Stimulated activated CD8-positive, alpha-beta memory T cell treated with anti-CD3 and anti-CD28 coated beads, Interleukin-15, amount 100 ng/mL, for 48 hours (primary cell): ENCODE data around the gene CALU.

Experiments
- DNase-seq, 2 donors: peaks; one replicate each; pipeline ENCODE4 v3.0.0-alpha.2; 2020; ENCODE audit warnings: low read depth in 2 of 2

CALU gene

DNA sequence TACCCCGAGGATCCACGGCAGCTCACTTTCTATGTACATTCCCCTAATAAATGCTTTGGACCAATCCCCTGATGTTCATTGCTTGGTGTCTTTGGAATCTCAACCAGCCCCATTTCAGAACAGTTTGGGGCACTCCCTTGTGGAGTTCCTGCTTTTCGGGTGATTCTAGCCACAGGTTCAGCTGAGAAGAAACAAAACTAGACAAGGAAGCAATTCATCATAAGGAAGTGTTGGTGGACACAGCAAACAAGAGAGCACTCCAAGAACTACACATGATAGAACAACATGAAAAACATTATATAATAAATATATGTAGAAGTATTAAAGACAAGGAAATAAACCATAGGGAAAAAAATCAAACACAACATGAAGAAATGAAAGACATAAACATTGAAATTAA is 46.6 kb downstream of the CALU start:
- DNase-seq = no peak

DNA sequence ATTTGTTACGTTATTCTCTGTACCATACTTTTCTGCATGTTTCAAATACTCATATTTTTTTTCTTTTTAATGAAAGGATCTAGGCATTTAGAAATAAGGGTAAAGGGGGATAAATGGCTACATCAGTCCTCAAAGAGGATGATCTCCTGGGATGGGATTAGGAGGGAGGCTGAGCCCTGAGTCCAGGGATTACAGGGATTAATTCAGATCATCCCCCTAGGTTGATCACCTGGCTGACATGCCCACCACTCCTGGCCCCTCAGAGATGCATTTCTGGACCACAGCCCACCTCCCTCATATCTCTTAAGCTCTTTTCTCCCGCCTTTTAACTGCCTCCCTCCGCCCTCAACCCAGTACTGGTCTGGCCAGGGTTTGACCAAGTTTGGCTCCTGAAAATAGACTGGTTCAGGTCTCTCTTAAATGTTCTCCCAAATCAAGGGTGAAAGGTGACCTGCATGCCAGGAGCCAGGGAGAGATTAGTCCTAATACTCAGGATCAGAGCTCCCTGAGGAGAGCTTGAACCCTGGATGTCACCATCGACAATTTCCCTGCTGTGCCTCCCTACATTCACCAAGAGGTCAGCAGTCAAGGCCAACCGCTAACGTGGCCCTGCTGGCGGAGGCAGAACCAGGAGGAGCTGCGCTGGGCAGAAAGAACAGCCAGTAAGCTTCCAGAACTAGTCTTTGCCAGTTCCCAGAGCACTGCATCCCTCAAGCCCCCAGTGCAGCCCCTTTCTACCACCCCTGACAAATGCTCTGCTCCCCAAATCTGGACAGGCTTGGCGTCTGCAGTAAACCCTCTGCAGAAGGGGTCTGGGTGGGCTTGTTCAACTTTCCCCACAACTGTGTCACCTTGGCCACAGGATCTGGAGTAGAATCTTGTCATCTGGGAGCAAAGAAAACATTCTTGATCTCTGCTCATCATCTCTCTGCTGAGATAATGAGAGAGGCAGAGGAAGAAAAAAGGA is 49.6 kb downstream of the CALU start:
- DNase-seq = no peak

DNA sequence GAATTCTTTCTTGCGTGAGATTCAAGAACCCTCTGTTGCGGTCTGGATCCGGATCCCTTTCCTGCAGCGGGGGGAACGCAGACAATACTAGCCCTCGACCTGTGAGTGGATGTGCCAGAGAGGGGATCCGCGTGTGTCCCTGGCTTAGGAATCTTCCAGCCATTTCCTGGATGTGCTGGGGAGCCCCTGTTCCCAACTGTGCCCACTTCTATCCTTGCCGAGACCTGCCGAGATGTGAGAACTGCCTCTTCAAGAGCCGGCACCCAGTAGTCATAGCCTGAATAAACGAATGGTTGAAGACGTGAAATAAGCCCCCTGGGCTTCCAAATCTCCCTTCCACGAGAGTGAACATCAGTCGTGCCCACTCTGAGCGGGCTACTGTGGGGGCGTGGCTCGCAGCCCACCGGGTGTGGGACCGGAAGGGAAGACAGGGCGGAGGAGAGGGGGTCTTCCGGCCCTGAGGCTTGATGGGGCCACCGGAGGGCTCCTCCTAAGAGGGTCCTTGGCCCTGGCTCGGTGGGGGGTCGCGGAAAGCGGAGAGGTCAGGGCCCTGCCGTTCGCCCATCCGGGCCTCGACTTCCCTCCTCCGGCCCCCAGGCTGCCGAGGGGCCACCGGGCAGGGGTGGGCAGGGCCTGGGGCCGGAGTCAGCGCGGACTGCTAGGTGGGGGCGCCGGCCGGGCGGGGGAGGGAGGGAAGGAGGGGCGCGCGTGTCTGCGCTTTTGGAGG is 51.3 kb downstream of the CALU start:
- DNase-seq = no peak

DNA sequence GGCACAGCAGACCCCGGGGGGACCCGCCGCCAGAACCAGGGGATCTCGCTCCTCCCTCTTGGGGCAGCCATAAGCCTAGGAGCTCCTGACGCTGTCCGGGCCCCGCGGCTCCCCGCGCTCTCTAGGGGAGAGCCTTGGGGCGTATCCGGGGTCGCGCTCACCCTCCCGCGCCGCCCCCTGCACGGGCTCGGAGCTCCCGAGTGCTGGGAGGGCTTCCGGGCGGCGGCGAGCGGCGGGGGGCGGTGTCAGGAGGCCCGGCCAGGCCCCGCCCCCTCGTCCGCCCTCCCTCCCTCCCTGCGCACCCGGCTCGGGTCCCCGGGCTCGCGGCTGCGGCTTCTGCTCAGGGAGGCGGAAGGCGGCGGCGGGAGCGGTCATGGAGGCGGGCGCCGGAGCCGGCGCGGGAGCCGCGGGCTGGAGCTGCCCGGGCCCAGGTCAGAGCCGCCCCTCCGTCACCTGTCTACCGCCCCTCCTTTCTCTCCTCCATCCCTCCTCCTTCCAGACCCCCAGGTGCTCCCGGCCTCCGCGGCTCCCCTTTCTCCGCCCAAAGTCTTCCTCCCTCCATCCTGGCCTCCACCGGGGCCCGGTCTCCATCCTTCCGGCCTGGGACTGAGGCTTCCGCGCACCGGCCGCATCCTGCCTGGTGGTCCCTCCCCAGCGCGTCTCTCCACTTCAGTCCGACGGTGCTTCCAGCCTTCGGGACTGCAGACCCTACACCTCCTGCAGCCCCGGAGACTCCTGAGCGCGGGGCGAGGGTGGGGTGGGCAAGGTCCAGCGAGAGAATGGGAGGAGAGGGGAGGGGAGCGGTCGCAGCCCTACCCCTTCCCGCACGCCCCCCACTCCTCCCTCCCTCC is 52.2 kb downstream of the CALU start, which contains the start of gene CCDC136:
Gene CCDC136 (plus strand): TSS at position 848 of the 851 bp plus-strand sequence. CDS start 444 bp downstream, outside the sequence.
- DNase-seq = peak; percentile 61 to 71

DNA sequence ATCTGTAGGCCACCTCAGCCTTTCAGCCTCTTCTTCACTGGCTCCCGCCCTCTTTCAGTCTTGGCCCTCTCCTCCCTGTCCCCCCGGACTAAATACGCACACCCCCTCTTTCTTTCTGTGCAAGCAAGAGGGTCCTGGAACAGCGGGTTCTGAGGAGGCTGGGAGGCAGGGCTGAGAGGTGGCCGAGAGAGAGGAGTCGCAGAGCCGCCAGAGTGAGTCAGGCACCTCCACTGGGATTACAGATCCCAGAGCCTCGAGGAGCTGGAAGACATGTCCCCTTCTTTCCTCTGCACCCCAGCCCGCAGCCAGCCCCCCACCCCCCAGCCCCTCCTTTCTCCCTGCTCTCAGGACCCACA is 52.8 kb downstream of the CALU start:
- DNase-seq = no peak

DNA sequence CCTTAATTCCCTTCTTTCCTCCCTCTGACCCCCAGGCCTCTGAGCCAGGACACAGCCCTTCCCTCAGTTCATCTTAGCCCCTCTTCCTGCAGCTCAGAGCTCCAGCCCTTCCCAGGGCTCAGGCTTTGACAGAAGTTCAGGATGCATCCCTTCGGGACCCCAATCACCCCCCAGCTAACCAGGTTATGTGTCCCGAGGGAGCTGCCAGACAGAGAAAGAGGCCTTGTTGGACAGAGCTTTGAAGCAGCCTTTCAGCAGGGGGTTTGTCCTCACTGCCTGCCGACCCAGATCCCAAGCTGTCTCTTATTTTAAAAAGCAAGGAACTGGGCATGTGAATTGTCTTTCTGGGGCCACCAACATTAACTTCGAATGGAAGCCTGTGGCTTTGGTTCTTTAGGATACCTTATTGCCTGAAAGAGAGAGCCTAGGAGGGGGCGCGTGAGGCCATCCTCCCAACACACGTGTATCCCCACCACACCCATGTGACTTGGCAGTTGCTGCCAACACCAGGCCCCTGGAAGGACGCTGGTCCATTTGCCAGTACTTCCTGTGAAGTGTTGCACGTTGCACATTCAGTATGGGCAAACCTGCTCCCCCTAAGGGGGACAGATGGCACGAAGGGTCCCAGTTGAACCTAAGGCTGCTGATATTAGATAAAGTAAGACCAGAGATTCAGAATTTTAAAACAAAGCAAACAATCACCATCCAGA is 53.5 kb downstream of the CALU start:
- DNase-seq = no peak

DNA sequence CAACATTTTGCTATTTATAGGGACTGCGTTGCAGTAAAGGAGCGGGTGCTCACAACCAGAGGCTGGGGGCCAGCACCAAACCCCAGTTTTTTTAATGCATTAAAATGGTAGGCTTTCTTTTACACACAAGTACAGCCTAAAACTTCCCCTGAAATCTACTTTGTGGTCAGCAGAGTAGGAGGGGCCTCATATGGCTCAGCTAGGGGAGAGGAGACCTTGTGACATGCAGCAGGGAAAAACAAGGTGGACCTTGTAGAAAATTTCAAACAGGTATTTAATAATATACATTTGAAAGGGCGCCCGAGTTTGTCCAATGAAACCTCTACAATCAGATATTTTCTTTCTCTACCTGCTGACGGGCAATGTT is 54.0 kb downstream of the CALU start:
- DNase-seq = no peak

DNA sequence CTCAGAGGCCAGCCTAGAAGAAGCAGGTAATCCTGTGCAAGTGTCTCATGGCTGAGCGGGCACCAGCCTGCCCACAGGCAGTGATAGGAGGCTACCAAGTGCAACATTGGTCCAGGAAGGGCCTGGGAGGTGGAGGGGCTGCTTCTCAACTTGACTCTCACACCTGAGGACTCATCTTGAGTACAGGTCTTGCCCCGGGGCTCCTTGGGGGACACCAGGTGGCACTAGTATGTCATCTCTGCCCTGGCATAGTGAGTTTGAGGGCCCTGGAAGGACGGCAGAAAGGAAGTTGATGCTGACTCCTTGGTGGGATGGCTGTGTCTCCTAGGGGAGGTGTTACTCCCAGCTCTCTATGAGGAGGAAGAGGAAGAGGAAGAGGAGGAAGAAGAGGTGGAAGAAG is 54.9 kb downstream of the CALU start:
- DNase-seq = no peak

DNA sequence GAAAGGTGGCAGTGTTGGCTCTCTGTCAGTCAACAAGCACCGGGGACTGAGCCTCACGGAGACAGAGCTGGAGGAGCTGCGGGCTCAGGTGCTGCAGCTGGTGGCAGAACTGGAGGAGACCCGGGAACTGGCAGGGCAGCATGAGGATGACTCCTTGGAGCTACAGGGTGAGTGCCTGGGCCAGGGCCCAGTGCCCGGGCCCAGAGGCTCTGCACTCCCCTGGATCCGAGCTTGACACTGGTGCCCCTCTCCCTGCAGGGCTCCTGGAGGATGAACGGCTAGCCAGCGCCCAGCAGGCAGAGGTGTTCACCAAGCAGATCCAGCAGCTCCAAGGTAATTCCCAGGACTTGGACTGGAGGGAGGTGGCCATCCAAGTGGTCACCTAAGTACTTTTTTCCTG is 55.3 kb downstream of the CALU start:
- DNase-seq = no peak

DNA sequence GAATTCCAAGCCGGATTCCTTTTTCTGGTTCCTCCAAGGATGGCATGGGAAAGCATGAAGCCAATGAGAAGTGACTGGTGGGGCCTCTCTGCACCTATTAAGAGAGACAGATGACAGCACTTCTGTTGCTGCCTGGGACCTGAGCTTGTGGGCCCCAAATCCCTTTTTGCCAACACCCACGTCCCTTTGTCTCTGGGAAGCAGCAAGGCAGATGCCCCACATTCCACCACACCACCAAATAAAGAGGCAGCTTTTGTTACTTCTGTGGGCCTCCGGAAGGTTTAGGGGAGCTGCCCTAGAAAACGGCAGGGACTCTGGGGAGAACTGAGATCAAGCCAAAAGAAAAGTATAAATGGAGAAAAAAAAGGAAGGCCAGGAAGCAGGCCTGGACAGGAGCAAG is 56.0 kb downstream of the CALU start:
- no peak for DNase-seq

DNA sequence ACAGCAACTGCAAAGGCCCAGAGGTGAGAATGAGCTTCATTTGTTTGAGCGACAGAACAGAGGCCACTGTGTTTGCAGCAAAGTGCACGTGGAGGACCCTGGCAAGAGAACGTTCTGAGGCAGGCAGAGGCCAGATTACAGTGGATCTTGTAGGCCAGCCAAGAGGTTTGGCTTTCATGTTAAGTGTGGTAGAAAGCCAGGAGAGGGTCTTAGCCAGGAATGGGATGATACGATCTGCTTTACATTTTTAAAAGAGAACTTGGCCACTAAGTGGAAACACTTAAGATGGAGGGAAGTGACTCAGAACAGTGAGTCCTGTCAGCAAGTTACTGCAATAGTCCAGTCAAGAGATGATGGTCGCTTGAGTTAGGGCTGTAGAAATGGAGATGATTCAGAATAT is 57.2 kb downstream of the CALU start:
- DNase-seq = no peak

DNA sequence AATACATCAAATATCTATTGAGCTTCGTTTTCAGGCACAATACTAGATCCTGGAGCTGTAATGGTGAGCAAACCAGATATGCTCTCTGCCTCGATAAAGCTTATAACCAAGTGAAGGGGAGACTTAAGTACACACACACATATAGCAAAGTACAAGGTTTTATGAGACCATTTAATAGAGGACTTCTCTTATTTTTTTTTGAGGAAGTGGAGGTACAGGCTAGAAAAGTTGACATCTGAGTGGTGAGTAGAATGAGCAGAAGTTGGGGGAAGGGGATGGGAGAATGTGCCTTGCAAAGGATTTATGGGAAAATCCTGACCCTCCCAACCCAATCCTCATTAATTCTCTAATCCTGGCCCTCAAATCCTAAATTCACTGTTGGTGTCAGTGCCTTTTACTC is 60.3 kb downstream of the CALU start:
- DNase-seq = no peak

DNA sequence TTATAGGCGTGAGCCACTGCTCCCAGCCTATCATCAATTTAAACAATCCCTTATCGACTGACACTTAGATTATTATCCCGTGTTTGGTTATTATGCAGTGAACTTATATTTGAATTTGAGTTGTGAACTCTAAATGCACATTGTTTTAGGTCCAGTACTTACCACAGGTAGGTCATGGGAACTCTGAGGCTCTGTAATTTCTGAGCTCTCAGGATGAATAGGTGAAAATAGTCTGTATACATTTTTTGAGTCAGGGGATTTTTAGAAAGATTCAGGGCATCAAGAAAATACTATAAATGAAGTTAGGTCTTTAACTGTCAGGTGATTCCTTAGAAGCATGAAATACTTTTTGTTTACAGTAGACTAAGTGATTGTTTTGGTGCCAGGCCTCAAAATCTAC is 61.4 kb downstream of the CALU start:
- DNase-seq = no peak

DNA sequence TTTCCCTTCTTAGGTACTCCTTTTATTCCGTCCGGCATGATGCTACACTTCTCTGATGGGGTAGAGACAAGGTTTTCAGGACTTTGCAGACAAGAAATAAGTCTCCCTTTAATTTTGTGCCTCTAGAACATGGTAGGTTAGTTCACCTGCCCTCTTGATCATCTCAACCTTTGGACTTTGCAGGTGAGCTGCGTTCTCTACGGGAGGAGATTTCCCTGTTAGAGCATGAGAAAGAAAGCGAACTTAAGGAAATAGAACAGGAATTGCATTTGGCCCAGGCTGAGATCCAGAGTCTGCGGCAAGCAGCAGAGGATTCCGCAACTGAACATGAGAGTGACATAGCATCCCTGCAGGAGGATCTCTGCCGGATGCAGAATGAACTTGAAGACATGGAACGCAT is 61.8 kb downstream of the CALU start:
- no peak for DNase-seq

DNA sequence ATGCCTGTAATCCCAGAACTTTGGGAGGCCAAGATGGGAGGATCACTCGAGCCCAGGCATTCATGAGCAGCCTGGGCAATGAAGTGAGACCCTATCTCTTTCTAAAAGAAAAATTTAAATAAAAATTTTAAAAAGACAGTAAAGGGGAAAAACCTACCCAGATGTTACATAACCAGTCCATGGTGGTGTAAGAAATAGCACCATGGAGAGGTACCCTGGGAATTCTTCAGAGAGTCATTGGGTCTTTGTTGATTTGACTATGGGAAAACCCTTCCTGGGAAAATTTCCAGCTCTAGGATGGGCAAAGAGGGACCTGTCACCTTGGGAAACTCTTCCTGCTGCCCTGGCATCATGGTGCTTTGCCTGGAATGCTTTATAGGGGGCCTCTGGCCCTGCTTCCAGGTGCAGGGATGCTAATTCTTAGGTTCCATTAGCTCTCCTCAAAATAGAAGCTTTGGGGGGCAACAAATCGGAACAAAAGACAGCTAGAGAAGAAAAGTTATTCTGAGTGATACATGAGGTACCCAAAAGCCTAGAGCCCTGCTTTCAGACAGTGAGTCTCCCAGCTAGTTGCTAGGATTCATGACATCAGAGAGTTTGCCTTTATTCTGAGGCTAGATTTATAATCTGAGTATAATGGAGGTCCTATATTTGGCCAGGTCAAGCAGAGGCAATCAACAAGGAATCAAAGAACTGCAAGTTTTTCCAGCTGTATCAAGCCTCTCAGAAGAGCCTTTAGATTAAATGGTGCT is 62.7 kb downstream of the CALU start:
- DNase-seq = no peak

DNA sequence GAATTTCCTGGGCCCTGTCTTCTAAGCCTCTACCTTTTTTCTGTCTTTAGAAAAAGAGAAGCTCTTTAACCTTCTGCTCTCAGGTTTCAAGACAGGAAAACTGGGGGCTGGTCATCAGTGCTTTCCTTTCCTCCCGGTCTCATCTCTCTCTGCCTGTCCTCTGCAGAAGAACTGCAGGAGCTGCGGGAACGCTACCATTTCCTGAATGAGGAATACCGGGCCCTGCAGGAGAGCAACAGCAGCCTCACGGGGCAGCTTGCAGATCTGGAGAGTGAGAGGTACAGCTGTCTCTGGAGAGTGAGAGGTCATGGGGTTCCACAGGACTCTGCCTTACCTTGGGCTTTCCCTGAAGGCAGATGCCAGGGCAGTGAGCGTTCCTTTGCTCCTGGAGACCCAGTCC is 65.3 kb downstream of the CALU start:
- DNase-seq = no peak

DNA sequence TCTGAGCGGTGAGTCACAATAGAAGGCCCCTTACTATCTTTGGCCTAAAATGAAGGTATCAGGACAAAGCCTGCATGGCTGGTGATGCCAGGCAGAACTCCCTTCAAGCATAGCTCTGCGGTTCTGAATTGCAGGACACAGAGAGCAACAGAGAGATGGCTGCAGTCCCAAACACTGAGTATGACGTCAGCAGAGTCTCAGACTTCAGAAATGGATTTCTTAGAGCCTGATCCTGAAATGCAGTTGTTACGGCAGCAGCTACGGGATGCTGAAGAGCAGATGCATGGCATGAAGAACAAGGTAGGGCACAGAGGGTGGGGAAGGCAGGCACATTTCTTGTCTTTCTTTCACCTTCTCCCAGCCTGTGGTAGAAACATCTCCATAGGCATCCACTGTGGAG is 66.1 kb downstream of the CALU start:
- no peak for DNase-seq

DNA sequence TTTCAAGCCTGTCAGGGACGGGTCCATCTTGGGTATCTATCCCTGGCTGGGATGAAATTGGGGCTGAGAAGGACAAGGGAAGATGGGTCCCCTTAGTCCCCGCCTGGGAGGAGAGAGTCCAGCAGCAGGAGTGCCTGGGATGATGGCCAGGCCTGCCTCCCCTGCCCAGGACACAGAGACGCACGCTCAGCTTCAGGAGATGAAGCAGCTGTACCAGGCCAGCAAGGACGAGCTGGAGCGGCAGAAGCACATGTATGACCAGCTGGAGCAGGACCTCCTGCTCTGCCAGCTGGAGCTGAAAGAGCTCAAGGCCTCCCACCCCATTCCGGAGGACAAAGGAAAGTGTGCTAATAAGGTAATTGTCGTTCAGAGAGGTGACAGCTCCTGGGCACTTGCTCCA is 68.0 kb downstream of the CALU start:
- DNase-seq = no peak

DNA sequence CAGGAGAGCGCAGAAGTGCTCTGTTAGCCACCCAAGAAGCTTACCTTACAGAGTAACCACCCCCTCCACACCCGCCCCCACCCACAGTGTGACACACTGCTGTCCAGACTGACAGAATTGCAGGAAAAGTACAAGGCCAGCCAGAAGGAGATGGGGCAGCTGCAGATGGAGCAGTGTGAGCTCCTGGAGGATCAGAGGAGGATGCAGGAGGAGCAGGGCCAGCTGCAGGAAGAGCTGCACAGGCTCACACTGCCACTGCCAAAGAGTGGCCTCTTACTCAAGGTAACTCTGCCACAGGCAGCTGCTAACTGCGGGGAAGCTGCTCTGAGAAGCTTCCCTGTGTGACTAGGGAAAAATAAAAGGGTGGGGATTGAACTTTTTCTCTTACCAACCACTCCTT is 70.2 kb downstream of the CALU start:
- DNase-seq = no peak

DNA sequence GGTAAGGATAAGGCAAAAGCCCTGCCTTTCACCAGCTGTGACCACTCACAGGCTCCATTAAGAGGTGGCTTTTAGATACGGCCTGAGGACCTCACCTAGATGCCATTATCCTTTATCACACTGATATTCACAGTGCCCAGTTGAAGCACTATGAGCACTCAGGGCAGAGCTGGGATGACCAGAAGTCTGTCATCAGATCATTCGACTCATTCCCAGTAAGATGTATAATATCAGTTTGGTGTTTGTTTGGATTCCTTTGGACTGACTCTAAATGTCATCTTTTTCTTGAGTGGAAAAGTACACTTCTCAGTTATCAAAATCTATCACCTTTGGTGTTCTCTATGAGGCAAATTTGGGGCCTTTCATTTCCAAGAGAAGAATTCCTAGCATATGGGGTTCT is 71.3 kb downstream of the CALU start:
- DNase-seq = no peak

DNA sequence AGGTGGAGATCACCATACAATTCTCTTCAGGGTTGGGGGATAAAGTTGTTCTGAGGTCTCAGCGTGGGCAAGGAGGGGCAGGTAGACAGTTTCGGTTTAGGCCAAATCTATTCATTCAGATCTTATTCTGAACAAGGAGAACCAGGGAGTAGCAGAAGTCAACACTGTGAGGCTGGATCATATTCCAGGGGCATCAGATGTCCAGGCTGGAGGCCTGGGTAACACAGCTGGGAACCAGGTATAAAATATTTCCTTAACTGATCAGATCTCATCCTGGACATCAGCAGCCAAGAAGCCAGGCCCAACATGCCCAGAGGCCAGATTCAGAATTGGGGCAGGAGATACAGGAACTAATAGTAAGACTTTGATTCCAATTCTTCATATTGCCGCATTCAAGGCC is 71.8 kb downstream of the CALU start:
- no peak for DNase-seq
